GM21619 (cell line): ENCODE results near the gene DGKG.

Experiments
- ATAC-seq: cut with Tn5 transposase; IDR thresholded peaks from one replicate; pipeline ENCODE4 v1.9.1; 2021; ENCODE audit not compliant: unreplicated experiment

Gene DGKG

GRCh38 chr3:186247821-186248814 lies 113.9 kb downstream of the DGKG start:
- ATAC-seq = no peak

GRCh38 chr3:186246941-186247340 lies 115.1 kb downstream of the DGKG start:
- no peak for ATAC-seq

GRCh38 chr3:186244016-186244415 lies 118.0 kb downstream of the DGKG start:
- ATAC-seq = no peak

GRCh38 chr3:186241910-186242821 lies 119.9 kb downstream of the DGKG start:
- ATAC-seq = peak; percentile 84

GRCh38 chr3:186239321-186239720 lies 122.7 kb downstream of the DGKG start:
- ATAC-seq = no peak

GRCh38 chr3:186237915-186238314 lies 124.1 kb downstream of the DGKG start:
- no peak for ATAC-seq

- ATAC-seq = no peak
These were observed 125.5 kb downstream of the DGKG start for GRCh38 chr3:186236357-186237020.

GRCh38 chr3:186235554-186235953 lies 126.5 kb downstream of the DGKG start:
- peak; percentile 86 for ATAC-seq

GRCh38 chr3:186234152-186234551 lies 127.9 kb downstream of the DGKG start:
- ATAC-seq = no peak

- no peak for ATAC-seq
These were observed 135.6 kb downstream of the DGKG start for GRCh38 chr3:186226482-186226881.

- ATAC-seq = no peak
These were observed 136.4 kb downstream of the DGKG start for GRCh38 chr3:186225603-186226002.

- no peak for ATAC-seq
These were observed 137.9 kb downstream of the DGKG start for GRCh38 chr3:186224041-186224610.

- no peak for ATAC-seq
These were observed 138.6 kb downstream of the DGKG start for GRCh38 chr3:186223476-186223875.

- no peak for ATAC-seq
These were observed 140.2 kb downstream of the DGKG start for GRCh38 chr3:186221760-186222378.

- ATAC-seq = no peak
These were observed 141.0 kb downstream of the DGKG start for GRCh38 chr3:186220911-186221645.

- no peak for ATAC-seq
These were observed 141.7 kb downstream of the DGKG start for GRCh38 chr3:186220365-186220764.

GRCh38 chr3:186219211-186219638 lies 142.8 kb downstream of the DGKG start:
- ATAC-seq = no peak

- no peak for ATAC-seq
These were observed 143.6 kb downstream of the DGKG start for GRCh38 chr3:186218421-186218820.

- ATAC-seq = peak; percentile 85
These were observed 144.2 kb downstream of the DGKG start for GRCh38 chr3:186217820-186218164.
